Progenitor cell of endocrine pancreas (in vitro differentiated cells): Measurements from ENCODE around the gene NPHP3. TPM values are rescaled to one million over a fixed set of nuclear protein-coding genes. Genes with fewer than 3 reads are reported as not detected.

Source experiments
- DNase-seq: peaks from one replicate; pipeline ENCODE4 v3.0.0; 2021; ENCODE audit warnings: low spot score; ENCODE audit not compliant: unreplicated experiment
- H3K27ac Mint-ChIP-seq: 2 replicates; pipeline ENCODE4 v1.8.0; 2021; ENCODE audit warnings: mild to moderate bottlenecking, moderate library complexity, mixed read lengths
- H3K27me3 Mint-ChIP-seq: 2 replicates; pipeline ENCODE4 v1.8.0; 2021; ENCODE audit warnings: mixed read lengths
- H3K36me3 Mint-ChIP-seq: 2 replicates; pipeline ENCODE4 v1.8.0; 2022; ENCODE audit warnings: mixed read lengths; ENCODE audit not compliant: insufficient read depth
- H3K4me1 Mint-ChIP-seq: 2 replicates; pipeline ENCODE4 v1.8.0; 2021; ENCODE audit warnings: low read depth, mixed read lengths
- H3K4me3 Mint-ChIP-seq: 2 replicates; pipeline ENCODE4 v1.8.0; 2021; ENCODE audit warnings: low read depth, mild to moderate bottlenecking, moderate library complexity, mixed read lengths
- H3K9me3 Mint-ChIP-seq: 2 replicates; pipeline ENCODE4 v1.8.0; 2021; ENCODE audit warnings: low read depth, mixed read lengths
- CTCF ChIP-seq: fragments of 200-600 bp; sonication (generic); IDR thresholded peaks from one replicate; pipeline ENCODE4 v1.5.0; 2021; ENCODE audit warnings: antibody characterized with exemption, mild to moderate bottlenecking; ENCODE audit not compliant: unreplicated experiment
- total RNA-seq: library from RNA; stranded (reverse); gene quantifications from 2 replicates; pipeline ENCODE4 v1.2.1, GENCODE V29; 2021

The NPHP3 gene
- total RNA-seq, 1 donor from 2014 or later = 24.8 TPM

GRCh38 chr3:132660052-132660810 lies 62.0 kb downstream of the NPHP3 start, which contains the start of gene UBA5:
TSS of gene UBA5 (plus strand) at chr3:132660329. CDS start at chr3:132660538, 209 bp downstream.
- H3K9me3 Mint-ChIP-seq = no peaks in the 10 kb centered on the region
- H3K27me3 Mint-ChIP-seq = no peaks in the 10 kb centered on the region
- no peak for TF ChIP-seq CTCF
- H3K36me3 Mint-ChIP-seq = no peaks in the 10 kb centered on the region
- peaks cover 22% of the 10 kb centered on the region for H3K4me1 Mint-ChIP-seq
- peak within 1 kb of the TSS; percentile 97 for H3K27ac Mint-ChIP-seq
- peak within 1 kb of the TSS; percentile 94 for H3K4me3 Mint-ChIP-seq
- DNase-seq = peak; percentile 24

GRCh38 chr3:132659365-132660051 lies 62.7 kb downstream of the NPHP3 start, which contains the start of gene ACAD11:
TSS of gene ACAD11 (minus strand) at chr3:132659809. CDS start at chr3:132659751, 58 bp downstream.
- Mint-ChIP-seq H3K4me3 (peak within 1 kb of the TSS; percentile 94), H3K36me3 (no peaks in the 10 kb centered on the region), H3K9me3 (no peaks in the 10 kb centered on the region), H3K27ac (peak within 1 kb of the TSS; percentile 97), H3K27me3 (no peaks in the 10 kb centered on the region), H3K4me1 (peaks cover 22% of the 10 kb centered on the region)
- DNase-seq = peak; percentile 26
- TF ChIP-seq CTCF = peak; percentile 64

DNA sequence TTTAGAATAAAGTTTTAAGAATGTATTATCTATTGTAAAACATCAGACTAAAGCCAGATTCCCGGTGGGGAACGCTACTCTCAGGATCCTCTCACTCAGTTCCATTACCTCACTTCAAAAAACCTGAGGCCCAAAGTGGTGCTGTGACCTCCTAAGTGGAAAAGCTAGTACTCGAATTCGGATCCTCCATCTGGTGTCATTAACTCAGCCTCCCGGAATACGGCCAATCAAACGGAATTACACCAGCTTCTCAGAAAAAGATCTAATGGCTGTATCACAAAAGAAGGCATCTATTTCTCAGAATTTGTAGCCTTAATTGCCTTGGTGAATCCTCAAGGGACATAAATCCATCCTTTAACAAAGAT lies 63.2 kb downstream of the NPHP3 start:
- Mint-ChIP-seq H3K4me1 (peaks cover 22% of the 10 kb centered on the region), H3K27me3 (no peaks in the 10 kb centered on the region), H3K36me3 (no peaks in the 10 kb centered on the region), H3K9me3 (no peaks in the 10 kb centered on the region), H3K4me3 (peak overlapping the region; percentile 94), H3K27ac (peak overlapping the region; percentile 97)
- TF ChIP-seq CTCF = no peak
- no peak for DNase-seq

DNA sequence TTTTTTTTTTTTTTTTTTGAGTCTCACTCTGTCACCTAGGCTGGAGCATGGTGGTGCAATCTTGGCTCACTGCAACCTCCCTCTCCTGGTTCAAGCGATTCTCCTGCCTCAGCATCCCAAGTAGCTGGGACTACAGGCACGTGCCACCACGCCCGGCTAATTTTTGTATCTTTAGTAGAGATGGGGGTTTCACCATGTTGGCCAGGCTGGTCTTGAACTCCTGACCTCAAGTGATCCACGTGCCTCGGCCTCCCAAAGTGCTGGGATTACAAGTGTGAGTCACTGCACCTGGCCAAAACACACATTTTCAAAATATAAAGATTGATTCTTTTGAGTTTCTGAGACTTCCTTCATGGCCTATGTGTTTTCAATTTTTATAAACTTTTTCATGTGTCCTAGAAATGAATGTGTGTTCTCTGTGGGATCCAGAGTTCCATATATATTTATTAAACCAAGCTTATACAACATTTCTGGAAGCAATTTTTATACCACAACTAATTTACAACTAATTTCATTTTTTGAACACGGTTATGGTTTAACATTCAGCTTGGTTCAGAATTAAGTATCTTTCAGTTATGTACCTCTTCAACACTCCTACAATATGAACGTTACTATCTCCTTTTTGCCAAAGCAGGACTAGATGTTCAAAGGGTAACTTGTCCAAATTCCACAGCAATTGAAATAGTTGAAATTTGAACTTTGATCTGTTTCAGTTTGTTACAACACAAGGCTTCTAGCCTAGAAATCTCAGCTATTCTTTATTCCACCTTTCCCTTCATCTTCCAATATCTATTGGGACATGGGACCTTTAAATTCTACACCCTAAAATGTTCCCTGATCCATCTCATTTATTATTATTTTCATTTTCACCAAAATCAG lies 64.1 kb downstream of the NPHP3 start:
- H3K27me3 Mint-ChIP-seq = no peaks in the 10 kb centered on the region
- H3K36me3 Mint-ChIP-seq = no peaks in the 10 kb centered on the region
- no peaks in the 10 kb centered on the region for H3K9me3 Mint-ChIP-seq
- no peak for TF ChIP-seq CTCF
- DNase-seq = no peak
- no peak overlapping the region for H3K27ac Mint-ChIP-seq
- H3K4me1 Mint-ChIP-seq = peaks cover 22% of the 10 kb centered on the region
- peak overlapping the region; percentile 22 for H3K4me3 Mint-ChIP-seq

GRCh38 chr3:132655471-132655870 lies 66.7 kb downstream of the NPHP3 start:
- Mint-ChIP-seq H3K36me3 (no peaks in the 10 kb centered on the region), H3K4me1 (peaks cover 5% of the 10 kb centered on the region), H3K27me3 (no peaks in the 10 kb centered on the region), H3K9me3 (no peaks in the 10 kb centered on the region), H3K27ac (no peak overlapping the region), H3K4me3 (no peak overlapping the region)
- TF ChIP-seq CTCF = no peak
- DNase-seq = no peak
